HFFc6 (cell line): ENCODE results near the gene SPI1. TPM values are rescaled to one million over a fixed set of nuclear protein-coding genes. Genes with fewer than 3 reads are reported as not detected.

Source experiments
- DNase-seq: peaks from one replicate; pipeline ENCODE4 v3.0.0-alpha.2; 2018
- H3K27ac Mint-ChIP-seq: 2 replicates; pipeline ENCODE4 v1.8.0; 2020; ENCODE audit warnings: mild to moderate bottlenecking, mixed read lengths
- H3K27me3 Mint-ChIP-seq: 2 replicates; pipeline ENCODE4 v1.8.0; 2021; ENCODE audit warnings: mild to moderate bottlenecking, moderate library complexity, mixed read lengths; ENCODE audit not compliant: insufficient read depth
- H3K36me3 Mint-ChIP-seq: 2 replicates; pipeline ENCODE4 v1.8.0; 2021; ENCODE audit warnings: low read depth, mixed read lengths
- H3K4me1 Mint-ChIP-seq: 2 replicates; pipeline ENCODE4 v1.8.0; 2020; ENCODE audit warnings: low read depth, mixed read lengths
- H3K4me3 Mint-ChIP-seq: 2 replicates; pipeline ENCODE4 v1.8.0; 2020; ENCODE audit warnings: mild to moderate bottlenecking, moderate library complexity, mixed read lengths
- H3K9me3 Mint-ChIP-seq: 2 replicates; pipeline ENCODE4 v1.8.0; 2020; ENCODE audit warnings: mild to moderate bottlenecking, mixed read lengths
- total RNA-seq, 6 experiments: library from RNA; stranded (reverse); fragmentation: NEBNext Ultra II Directional; extraction: Animal tissue kit (Norgen Biotek cat#: 25700); gene quantifications; 2 replicates in 1 of 6; 3 replicates in 5 of 6; pipeline ENCODE4 v1.2.3, GENCODE V29; 2021
- TF ChIP-seq, protein P1 (sequence below): fragments of 200-600 bp; sonication (generic); IDR thresholded peaks from 2 replicates; pipeline ENCODE4 v1.5.0; 2021; ENCODE audit warnings: antibody characterized with exemption, mild to moderate bottlenecking

The SPI1 gene
- total RNA-seq, 6 experiments from 2014 or later = not detected

DNA sequence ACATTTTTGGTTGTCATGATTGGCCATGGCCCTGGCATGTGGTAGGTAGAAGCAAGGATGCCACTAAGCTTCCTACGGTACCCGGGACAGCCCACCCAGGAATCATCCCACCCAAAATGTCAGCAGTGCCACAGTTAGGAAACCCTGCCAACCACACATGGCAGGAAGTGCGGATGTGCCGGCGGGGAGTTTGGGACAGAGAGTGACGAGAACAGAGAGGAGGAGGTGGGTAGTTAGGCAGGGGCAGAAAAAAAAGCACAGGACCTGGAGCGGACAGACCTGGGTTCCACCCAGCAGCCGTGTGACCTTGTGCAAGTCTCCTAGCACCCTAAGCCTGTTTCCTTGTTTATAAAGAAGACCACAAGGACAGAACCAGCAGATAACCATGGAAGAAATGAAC lies 3.3 kb downstream of the SPI1 start:
- Mint-ChIP-seq H3K4me3 (no peak overlapping the region), H3K27ac (no peak overlapping the region), H3K9me3 (no peaks in the 10 kb centered on the region), H3K4me1 (peaks cover 13% of the 10 kb centered on the region), H3K36me3 (no peaks in the 10 kb centered on the region), H3K27me3 (peaks cover 1% of the 10 kb centered on the region)
- TF ChIP-seq, protein P1, sequence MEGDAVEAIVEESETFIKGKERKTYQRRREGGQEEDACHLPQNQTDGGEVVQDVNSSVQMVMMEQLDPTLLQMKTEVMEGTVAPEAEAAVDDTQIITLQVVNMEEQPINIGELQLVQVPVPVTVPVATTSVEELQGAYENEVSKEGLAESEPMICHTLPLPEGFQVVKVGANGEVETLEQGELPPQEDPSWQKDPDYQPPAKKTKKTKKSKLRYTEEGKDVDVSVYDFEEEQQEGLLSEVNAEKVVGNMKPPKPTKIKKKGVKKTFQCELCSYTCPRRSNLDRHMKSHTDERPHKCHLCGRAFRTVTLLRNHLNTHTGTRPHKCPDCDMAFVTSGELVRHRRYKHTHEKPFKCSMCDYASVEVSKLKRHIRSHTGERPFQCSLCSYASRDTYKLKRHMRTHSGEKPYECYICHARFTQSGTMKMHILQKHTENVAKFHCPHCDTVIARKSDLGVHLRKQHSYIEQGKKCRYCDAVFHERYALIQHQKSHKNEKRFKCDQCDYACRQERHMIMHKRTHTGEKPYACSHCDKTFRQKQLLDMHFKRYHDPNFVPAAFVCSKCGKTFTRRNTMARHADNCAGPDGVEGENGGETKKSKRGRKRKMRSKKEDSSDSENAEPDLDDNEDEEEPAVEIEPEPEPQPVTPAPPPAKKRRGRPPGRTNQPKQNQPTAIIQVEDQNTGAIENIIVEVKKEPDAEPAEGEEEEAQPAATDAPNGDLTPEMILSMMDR = no peak
- DNase-seq = no peak

GRCh38 chr11:47374720-47375019 lies 3.7 kb downstream of the SPI1 start:
- TF ChIP-seq, protein P1 = no peak
- Mint-ChIP-seq H3K9me3 (no peaks in the 10 kb centered on the region), H3K27ac (no peak overlapping the region), H3K36me3 (no peaks in the 10 kb centered on the region), H3K4me1 (peaks cover 13% of the 10 kb centered on the region), H3K27me3 (peaks cover 2% of the 10 kb centered on the region), H3K4me3 (no peak overlapping the region)
- no peak for DNase-seq

- no peak overlapping the region for H3K27ac Mint-ChIP-seq
- peak; percentile 61 for DNase-seq
- H3K4me3 Mint-ChIP-seq = no peak overlapping the region
- H3K27me3 Mint-ChIP-seq = peaks cover 3% of the 10 kb centered on the region
- TF ChIP-seq, protein P1 = peak; percentile 98
- no peaks in the 10 kb centered on the region for H3K9me3 Mint-ChIP-seq
- peaks cover 13% of the 10 kb centered on the region for H3K4me1 Mint-ChIP-seq
- H3K36me3 Mint-ChIP-seq = no peaks in the 10 kb centered on the region
Observed at GRCh38 chr11:47373876-47374719, 4.2 kb downstream of the SPI1 start.

DNA sequence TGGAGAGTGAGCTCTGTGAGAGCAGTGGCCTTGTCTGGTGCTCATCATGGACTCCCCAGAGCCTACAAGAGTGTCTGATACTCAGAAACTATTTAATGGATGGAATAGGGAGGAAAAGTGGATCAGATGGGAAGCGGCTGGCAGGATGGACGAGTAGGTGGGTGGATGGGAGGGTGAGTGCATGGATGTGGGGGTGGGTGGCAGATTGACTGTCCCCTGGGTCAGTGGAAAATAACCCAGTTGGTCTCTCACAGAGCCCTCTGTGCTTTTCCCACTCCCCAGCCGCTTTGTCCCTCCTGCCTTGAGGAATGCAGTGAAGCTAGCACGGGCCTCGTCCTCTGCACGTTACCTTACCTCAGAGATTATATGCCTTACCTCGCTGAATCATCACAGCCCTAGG lies 5.9 kb downstream of the SPI1 start:
- Mint-ChIP-seq H3K9me3 (no peaks in the 10 kb centered on the region), H3K27ac (no peak overlapping the region), H3K4me1 (peaks cover 13% of the 10 kb centered on the region), H3K36me3 (no peaks in the 10 kb centered on the region), H3K27me3 (peaks cover 3% of the 10 kb centered on the region), H3K4me3 (no peak overlapping the region)
- no peak for DNase-seq
- TF ChIP-seq, protein P1 = no peak

DNA sequence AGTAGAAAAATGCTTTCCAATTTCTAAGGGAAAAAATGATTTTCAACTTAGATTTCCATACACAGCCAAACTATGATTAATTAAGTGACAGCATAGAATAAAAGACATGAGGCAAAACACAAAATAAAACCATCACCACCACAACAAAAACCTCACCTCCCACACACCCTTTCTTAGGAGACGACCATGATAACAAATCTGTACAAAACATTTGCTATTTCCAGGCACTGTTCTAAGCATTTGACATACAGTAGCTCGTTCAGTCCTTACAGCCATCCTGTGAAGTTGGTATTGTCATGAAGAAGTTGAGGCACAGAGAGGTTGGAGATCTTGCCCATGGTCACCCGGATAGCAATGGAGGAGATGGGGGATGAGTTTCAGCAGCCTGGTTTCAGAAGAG lies 8.7 kb downstream of the SPI1 start:
- H3K27me3 Mint-ChIP-seq = peaks cover 14% of the 10 kb centered on the region
- no peaks in the 10 kb centered on the region for H3K36me3 Mint-ChIP-seq
- no peak overlapping the region for H3K27ac Mint-ChIP-seq
- TF ChIP-seq, protein P1 = no peak
- no peak for DNase-seq
- H3K4me3 Mint-ChIP-seq = no peak overlapping the region
- H3K4me1 Mint-ChIP-seq = peaks cover 9% of the 10 kb centered on the region
- H3K9me3 Mint-ChIP-seq = no peaks in the 10 kb centered on the region
